IPS DF 19.7 (cell line): ENCODE results near the gene ZNF213.
"Not testable (repeated sequence)": the region's sequence is repeated elsewhere in the genome, so short reads cannot be mapped to it uniquely, and the experiment has no call there.

Experiments used
- DNase-seq: peaks from one replicate; pipeline ENCODE4 v3.0.0-alpha.2; 2013; ENCODE audit warnings: low read depth, low spot score

ZNF213 gene

GRCh38 chr16:3129137-3130131 lies 5.4 kb upstream of the ZNF213 start:
- no peak for DNase-seq

DNA sequence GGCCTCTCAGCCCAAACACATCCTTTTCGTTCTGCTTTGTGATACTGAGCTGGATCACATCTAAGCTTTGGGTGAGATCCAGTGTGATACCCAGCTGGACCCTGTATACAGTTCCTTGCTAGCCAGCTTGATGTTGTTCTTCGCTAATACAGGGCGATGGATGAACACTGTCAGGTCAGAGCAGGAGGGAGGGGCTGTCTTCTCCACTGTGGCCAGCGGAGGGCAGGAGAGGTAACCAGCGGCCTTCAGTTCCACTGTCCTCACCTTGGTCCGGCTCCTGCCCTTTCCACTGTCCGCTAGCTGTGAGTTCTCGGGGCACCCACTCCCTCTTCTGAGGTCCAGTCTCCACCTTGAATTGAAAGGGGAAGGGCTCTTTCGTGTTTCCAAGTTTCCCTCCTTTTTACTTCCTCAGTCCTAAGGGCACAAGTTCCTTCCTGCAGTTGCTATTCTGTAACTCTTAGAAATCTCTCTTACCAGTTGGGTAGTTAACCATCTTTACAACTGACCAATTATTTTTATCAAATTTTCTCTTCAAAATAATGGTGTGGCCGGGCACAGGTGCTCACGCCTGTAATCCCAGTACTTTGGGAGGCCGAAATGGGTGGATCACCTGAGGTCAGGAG lies 3.0 kb upstream of the ZNF213 start:
- DNase-seq: no peak

- no peak for DNase-seq
Observed at GRCh38 chr16:3133844-3134243, 985 bp upstream of the ZNF213 start.

DNA sequence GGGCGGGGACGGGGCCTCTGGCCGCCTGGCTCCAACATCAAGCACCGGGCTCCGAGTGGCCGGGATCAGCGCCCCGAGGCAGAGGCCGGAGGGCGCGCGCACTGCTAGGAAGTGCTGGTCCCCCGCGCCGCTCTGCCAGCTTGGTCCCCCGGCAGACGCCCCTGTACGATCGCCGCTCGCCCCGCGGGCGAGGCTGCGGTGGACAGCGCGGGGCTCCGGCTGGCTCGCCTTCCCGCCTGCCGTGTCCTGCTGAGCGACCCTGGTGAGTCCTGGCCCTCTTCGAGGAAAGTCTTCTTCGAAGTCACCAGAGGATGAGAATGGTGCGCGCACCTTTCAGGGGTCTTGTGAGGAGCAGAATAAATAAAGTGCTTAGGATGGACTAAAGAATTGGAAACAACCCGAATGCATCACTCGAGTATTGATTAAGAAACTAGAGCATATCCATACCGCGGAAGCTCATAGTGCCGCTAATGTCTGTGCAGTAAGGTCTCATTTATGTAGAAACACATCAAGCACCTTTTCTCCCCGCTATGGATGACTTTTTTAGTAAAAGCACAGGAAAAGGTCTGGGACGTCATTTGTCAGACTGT lies 392 bp downstream of the ZNF213 start:
- DNase-seq: no peak

DNA sequence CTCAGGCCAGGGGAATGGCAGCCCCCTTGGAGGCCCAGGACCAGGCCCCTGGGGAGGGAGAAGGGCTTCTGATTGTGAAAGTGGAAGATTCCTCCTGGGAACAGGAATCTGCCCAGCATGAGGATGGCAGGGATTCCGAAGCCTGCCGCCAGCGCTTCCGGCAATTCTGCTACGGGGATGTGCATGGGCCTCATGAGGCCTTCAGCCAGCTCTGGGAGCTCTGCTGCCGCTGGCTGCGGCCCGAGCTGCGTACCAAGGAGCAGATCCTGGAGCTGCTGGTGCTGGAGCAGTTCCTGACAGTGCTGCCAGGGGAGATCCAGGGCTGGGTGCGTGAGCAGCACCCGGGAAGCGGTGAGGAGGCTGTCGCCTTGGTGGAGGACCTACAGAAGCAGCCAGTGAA lies 2.4 kb downstream of the ZNF213 start:
- DNase-seq: no peak

GRCh38 chr16:3138342-3138741 lies 3.5 kb downstream of the ZNF213 start:
- DNase-seq: no peak

GRCh38 chr16:3138823-3139426 lies 4.1 kb downstream of the ZNF213 start:
- DNase-seq: no peak

- not testable (repeated sequence) for DNase-seq
Observed at GRCh38 chr16:3139561-3139960, 4.7 kb downstream of the ZNF213 start.

- DNase-seq: no peak
Observed at GRCh38 chr16:3140603-3141427, 6.0 kb downstream of the ZNF213 start.

DNA sequence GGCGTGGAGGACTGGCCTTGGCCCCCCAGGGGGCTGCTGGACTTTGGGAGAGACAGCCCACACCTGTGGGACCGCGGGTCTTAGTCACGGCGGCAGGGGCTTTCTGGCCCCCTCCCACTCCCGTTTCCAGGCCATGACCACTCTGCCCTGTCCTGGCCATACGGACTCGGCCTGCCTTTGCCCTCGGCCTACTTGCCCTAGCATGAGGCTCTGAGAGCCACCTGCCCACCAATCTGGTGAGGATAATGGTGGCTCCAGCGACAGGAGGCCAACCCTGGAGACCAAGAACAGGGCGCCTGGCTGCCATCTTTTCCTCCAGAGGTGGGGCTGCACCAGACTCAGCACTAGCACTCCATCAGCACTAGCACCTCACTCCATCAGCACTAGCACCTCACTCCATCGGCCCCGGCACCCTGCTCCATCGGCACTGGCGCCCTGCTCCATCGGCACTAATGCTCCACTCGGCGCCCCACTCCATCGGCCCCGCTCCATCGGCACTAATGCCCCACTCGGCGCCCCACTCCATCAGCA lies 7.0 kb downstream of the ZNF213 start:
- no peak for DNase-seq

- no peak for DNase-seq
Observed at GRCh38 chr16:3142327-3142726, 7.5 kb downstream of the ZNF213 start.

- DNase-seq: no peak
Observed at GRCh38 chr16:3142770-3143169, 7.9 kb downstream of the ZNF213 start.

- DNase-seq: no peak
Observed at GRCh38 chr16:3143189-3143588, 8.4 kb downstream of the ZNF213 start.

DNA sequence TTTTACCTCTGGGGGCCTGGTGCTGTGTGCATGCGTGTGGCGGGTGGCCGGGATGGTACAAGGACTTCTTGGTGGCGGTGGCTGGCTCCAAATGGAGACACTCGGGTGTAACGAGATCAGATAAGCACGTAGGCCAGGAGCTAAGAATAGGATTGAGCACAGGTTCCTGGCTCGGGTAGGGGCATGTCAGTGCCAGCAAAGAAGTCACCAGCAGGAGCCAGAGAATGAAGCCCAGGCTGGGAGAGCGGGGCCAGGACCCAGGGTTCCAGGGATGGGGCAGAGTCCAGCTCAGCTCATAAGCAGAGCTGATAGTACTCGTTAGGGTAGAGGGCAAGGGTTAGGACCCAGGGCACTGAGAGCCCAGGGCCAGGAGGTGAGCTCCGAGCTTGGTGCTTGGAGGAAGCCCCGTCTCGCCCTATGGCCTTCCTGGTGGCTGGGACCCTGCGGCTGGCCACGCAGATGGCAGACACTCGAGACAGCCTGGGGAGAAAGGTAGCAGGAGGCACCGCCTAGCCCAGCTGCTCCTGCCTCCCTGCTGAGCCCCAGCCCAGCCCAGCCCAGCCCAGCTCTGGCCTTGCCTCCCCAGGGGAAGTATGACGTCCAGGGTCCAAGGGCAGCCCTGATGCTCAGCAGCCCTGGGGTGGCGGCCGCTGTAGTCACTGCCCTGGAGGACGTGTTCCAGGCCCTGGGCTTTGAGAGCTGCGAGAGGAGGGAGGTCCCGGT lies 8.9 kb downstream of the ZNF213 start:
- no peak for DNase-seq

- no peak for DNase-seq
Observed at GRCh38 chr16:3144321-3144983, 9.6 kb downstream of the ZNF213 start.

- no peak for DNase-seq
Observed at GRCh38 chr16:3145151-3145550, 10.3 kb downstream of the ZNF213 start.

GRCh38 chr16:3145660-3146059 lies 10.8 kb downstream of the ZNF213 start:
- DNase-seq: no peak

- DNase-seq: no peak
Observed at GRCh38 chr16:3147046-3147756, 12.4 kb downstream of the ZNF213 start.

GRCh38 chr16:3147757-3148104 lies 12.9 kb downstream of the ZNF213 start:
- DNase-seq: no peak
